CD4-positive, alpha-beta T cell (primary cell): Measurements from ENCODE around the gene HHATL. TPM values are rescaled to one million over a fixed set of nuclear protein-coding genes. Genes with fewer than 3 reads are reported as not detected.

Source experiments
- ATAC-seq: fragments of 200-7000 bp; cut with Tn5 transposase; one replicate; pipeline ENCODE4 v1.10.0; 2022; ENCODE audit warnings: mild to moderate bottlenecking; ENCODE audit not compliant: poor library complexity
- CTCF ChIA-PET: fragments of 350-600 bp; sonication (Branson Sonifier 250); formaldehyde crosslinking; loops from one replicate; lab custom pipeline; 2021; ENCODE audit warnings: antibody characterized with exemption, inconsistent platforms; lab: Charles Lee
- POLR2A ChIA-PET: fragments of 350-600 bp; sonication (Branson Sonifier 250); formaldehyde crosslinking; loops from one replicate; lab custom pipeline; 2021; ENCODE audit warnings: antibody characterized with exemption, inconsistent platforms; lab: Charles Lee
- DNase-seq, 14 experiments: peaks; one replicate each; pipeline ENCODE4 v3.0.0-alpha.2; 2013 to 2020; ENCODE audit warnings: mixed read lengths in 2 of 14
- H3K27ac ChIP-seq, 2 donors: one replicate each; pipeline versions ENCODE4 v1.5.1 to v1.7.0; 2013; ENCODE audit warnings: low read length in 2 of 2, low read depth in 1 of 2, mild to moderate bottlenecking in 1 of 2
- H3K27me3 ChIP-seq, 2 experiments: 1 replicate in 1 of 2; 2 replicates in 1 of 2; pipeline versions ENCODE4 v1.6.1 to v1.7.0; 2013; ENCODE audit warnings: low read length in 2 of 2, control low read depth in 1 of 2, mild to moderate bottlenecking in 1 of 2, moderate library complexity in 1 of 2; ENCODE audit not compliant: insufficient read depth in 2 of 2, control insufficient read depth in 1 of 2
- H3K36me3 ChIP-seq: one replicate; pipeline ENCODE4 v1.6.1; 2013; ENCODE audit warnings: low read length, control low read depth; ENCODE audit not compliant: insufficient read depth
- H3K4me1 ChIP-seq: one replicate; pipeline ENCODE4 v1.6.1; 2013; ENCODE audit warnings: low read length, control low read depth; ENCODE audit not compliant: insufficient read depth
- H3K4me3 ChIP-seq: one replicate; pipeline ENCODE4 v1.5.1; 2013; ENCODE audit warnings: mild to moderate bottlenecking, low read length, moderate library complexity
- H3K9me3 ChIP-seq, 2 experiments: 1 replicate in 1 of 2; 2 replicates in 1 of 2; pipeline versions ENCODE4 v1.6.1 to v1.7.0; 2013; ENCODE audit warnings: low read length in 2 of 2, mild to moderate bottlenecking in 2 of 2, control low read depth in 1 of 2, moderate library complexity in 1 of 2; ENCODE audit not compliant: control insufficient read depth in 1 of 2, insufficient read depth in 1 of 2
- H3K27ac Mint-ChIP-seq: one replicate; pipeline ENCODE4 v1.8.0; 2020; ENCODE audit warnings: mixed read lengths
- H3K27me3 Mint-ChIP-seq: one replicate; pipeline ENCODE4 v1.8.0; 2021; ENCODE audit warnings: mixed read lengths
- H3K36me3 Mint-ChIP-seq: one replicate; pipeline ENCODE4 v1.8.0; 2021; ENCODE audit warnings: low read depth, mixed read lengths
- H3K4me1 Mint-ChIP-seq: one replicate; pipeline ENCODE4 v1.8.0; 2021; ENCODE audit warnings: low read depth, mixed read lengths
- H3K4me3 Mint-ChIP-seq: one replicate; pipeline ENCODE4 v1.8.0; 2020; ENCODE audit warnings: mild to moderate bottlenecking, mixed read lengths
- H3K9me3 Mint-ChIP-seq: one replicate; pipeline ENCODE4 v1.8.0; 2020; ENCODE audit warnings: mixed read lengths
- CTCF ChIP-seq: fragments of 200-600 bp; IDR thresholded peaks from one replicate; pipeline ENCODE4 v1.8.0; 2022; ENCODE audit warnings: antibody characterized with exemption, mild to moderate bottlenecking
- intact Hi-C, 2 experiments: fragments of 100-400 bp; cut with DNase I in 1 of 2; cut with micrococcal nuclease in 1 of 2; formaldehyde crosslinking; loops; one replicate each; pipeline versions ENCODE4 v1.15.1 to v1.9.0; 2023 to 2025; cut with DNase I, micrococcal nuclease
- total RNA-seq, 174 experiments: library from RNA in 2 of 174; stranded (reverse) in 2 of 174; gene quantifications; one replicate each; pipeline ENCODE4 v1.2.3 and lab custom pipeline; 2021 to 2026

HHATL gene
- total RNA-seq, 2 experiments from 2014 or later, result not detected

DNA sequence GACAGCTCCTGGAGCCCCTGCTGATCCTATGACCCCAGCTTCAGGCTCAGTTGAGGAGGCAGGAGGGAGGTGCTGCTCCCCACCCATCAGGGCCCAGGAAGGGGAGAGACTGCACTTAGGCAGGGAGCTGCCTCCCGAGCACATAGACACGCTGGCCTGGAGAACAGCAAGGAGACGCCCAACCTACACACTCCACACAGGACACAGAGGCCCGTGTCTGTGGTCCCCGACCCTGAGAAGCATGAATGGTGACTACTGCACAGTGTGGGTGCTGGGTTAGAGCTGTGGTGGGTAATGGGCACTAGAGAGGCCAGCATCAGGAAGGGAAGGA is 1.1 kb upstream of the HHATL start:
- Mint-ChIP-seq H3K27me3 (peaks cover 6% of the 10 kb centered on the region), H3K4me3 (no peak overlapping the region), H3K4me1 (no peaks in the 10 kb centered on the region), H3K27ac (no peak overlapping the region), H3K36me3 (no peaks in the 10 kb centered on the region), H3K9me3 (no peaks in the 10 kb centered on the region)
- Histone ChIP-seq H3K9me3 (peaks cover 0 to 12% of the 10 kb centered on the region in 2 experiments), H3K36me3 (no peaks in the 10 kb centered on the region), H3K27me3 (no peaks in the 10 kb centered on the region), H3K4me1 (peaks cover 15% of the 10 kb centered on the region), H3K4me3 (no peak overlapping the region), H3K27ac (no peak overlapping the region)
- CTCF ChIA-PET, result no interaction called here
- intact Hi-C loops, result no loop called here
- no peak for ATAC-seq
- no peak for DNase-seq
- TF ChIP-seq CTCF, result no peak
- POLR2A ChIA-PET, result no interaction called here

DNA sequence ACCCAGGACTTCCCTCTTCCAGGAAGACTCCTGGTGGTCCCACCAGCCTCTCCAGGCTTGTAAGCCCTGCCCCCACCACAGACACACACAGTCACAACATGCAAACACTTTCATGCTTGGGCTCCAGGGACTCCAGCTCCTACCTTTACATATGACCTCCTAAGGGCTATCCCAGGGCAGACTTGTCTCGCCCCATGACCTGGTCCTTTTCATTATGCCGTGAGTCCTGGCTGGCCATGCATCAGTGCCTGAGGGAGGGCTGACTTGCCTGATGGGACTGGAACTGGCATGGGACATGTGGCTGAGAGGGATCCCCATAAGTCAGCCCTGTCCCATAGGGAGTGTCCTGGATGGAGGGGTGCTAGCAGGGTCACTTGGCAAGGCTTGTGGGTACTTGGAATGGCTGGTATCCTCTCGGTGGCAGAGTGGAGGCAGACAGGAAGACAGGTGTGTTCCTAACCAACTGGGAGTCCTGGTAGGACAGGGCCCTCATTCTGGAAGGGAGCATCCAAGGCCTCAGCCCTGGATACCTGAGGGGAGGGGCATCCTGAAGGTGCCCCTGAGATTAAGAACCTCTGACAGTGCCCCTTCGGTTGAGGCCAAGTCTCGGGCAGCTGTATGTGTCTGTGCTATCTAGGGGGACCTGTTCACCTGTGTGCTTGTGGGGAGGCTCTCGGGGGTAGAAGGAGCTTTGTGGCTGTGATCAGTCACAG is 540 bp upstream of the HHATL start:
- Mint-ChIP-seq H3K36me3 (no peaks in the 10 kb centered on the region), H3K4me1 (no peaks in the 10 kb centered on the region), H3K9me3 (no peaks in the 10 kb centered on the region), H3K27me3 (peaks cover 6% of the 10 kb centered on the region), H3K4me3 (no peak overlapping the region), H3K27ac (no peak overlapping the region)
- intact Hi-C loops, result no loop called here
- CTCF ChIA-PET, result no interaction called here
- DNase-seq (no peak), ATAC-seq (no peak)
- Histone ChIP-seq H3K4me3 (no peak overlapping the region), H3K27ac (no peak overlapping the region), H3K36me3 (no peaks in the 10 kb centered on the region), H3K9me3 (peaks cover 0 to 12% of the 10 kb centered on the region in 2 experiments), H3K4me1 (peaks cover 18% of the 10 kb centered on the region), H3K27me3 (no peaks in the 10 kb centered on the region)
- no peak for TF ChIP-seq CTCF
- POLR2A ChIA-PET, result no interaction called here

DNA sequence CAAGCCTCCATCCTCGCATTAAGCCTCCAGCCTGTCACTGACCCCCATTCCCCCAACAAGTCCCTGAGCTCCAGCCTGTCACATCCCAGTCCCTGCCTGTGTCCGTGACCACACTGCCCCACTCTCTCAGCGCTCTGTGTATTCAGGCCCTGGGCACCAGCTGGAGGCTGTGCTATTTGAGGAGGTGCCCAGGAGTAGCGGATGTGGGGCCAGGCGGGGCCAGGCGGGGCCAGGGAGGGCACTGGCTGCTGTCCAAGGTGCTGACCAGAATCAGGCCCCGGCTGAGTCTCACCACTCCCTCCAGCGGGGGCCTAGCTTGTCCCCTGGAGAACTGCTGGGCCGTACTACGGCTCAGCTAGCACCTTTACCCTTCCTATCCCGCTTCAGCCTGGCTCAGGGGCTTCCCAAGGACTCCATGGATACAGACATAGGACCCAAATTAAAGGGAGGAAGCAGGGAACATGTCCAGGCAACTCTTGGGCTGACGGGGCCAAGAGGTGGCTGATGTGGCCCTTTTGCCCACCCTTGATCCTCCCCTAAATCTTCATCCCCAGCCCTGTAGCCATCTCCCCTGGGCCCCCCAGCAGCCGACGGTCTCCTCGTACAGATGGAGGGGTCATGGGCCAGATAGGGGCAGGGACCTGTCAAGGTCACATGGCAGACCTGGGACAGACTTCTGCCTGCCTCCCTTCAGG is 1.1 kb downstream of the HHATL start:
- intact Hi-C loops, result no loop called here
- CTCF ChIA-PET, result no interaction called here

More for the DNA sequence above, 1.1 kb downstream of the HHATL start:
- no peak overlapping the region for H3K27ac Mint-ChIP-seq
- peak; percentile 42 to 75 (median 55) for DNase-seq
- H3K27me3 Mint-ChIP-seq, result peaks cover 6% of the 10 kb centered on the region
- no peak overlapping the region for H3K27ac ChIP-seq
- TF ChIP-seq CTCF, result no peak
- ATAC-seq, result peak; percentile 89
- no peaks in the 10 kb centered on the region for H3K36me3 Mint-ChIP-seq
- H3K9me3 ChIP-seq, result peaks cover 0 to 12% of the 10 kb centered on the region in 2 experiments
- POLR2A ChIA-PET, result no interaction called here
- no peak overlapping the region for H3K4me3 Mint-ChIP-seq
- no peaks in the 10 kb centered on the region for H3K4me1 Mint-ChIP-seq
- H3K9me3 Mint-ChIP-seq, result no peaks in the 10 kb centered on the region
- peaks cover 18% of the 10 kb centered on the region for H3K4me1 ChIP-seq
- no peak overlapping the region for H3K4me3 ChIP-seq
- no peaks in the 10 kb centered on the region for H3K27me3 ChIP-seq
- no peaks in the 10 kb centered on the region for H3K36me3 ChIP-seq
